CD4-positive, alpha-beta T cell treated with Interleukin-4 for 4 hours (primary cell): ENCODE measurements around the gene ANKRD18B.
"Not testable (repeated sequence)": the region's sequence is repeated elsewhere in the genome, so short reads cannot be mapped to it uniquely, and the experiment has no call there.

ENCODE experiments used
- DNase-seq: peaks from one replicate; pipeline ENCODE4 v3.0.0-alpha.2; 2020

The ANKRD18B gene

GRCh38 chr9:33614001-33614687 lies 90.1 kb downstream of the ANKRD18B start:
- no peak for DNase-seq

- not testable (repeated sequence) for DNase-seq
Observed at GRCh38 chr9:33618370-33618769, 94.3 kb downstream of the ANKRD18B start.

GRCh38 chr9:33619666-33620404 lies 95.8 kb downstream of the ANKRD18B start:
- no peak for DNase-seq

- no peak for DNase-seq
Observed at GRCh38 chr9:33620738-33621439, 96.8 kb downstream of the ANKRD18B start.
